Measurements from ENCODE around the gene ERN1. TPM values are rescaled to one million over a fixed set of nuclear protein-coding genes. Genes with fewer than 3 reads are reported as not detected.

Gene ERN1
- total RNA-seq, 1 experiment from 2014 or later: 6.5 TPM

- TF ChIP-seq ARID4B (CRISPR knock-in tag; IDR thresholded peaks at IDR 0.05; ENCODE audit: borderline replicate concordance) (peak; percentile 94), ZNF671 (CRISPR knock-in tag; IDR thresholded peaks at IDR 0.05) (peak; percentile 88), PRRX2 (CRISPR knock-in tag; IDR thresholded peaks at IDR 0.05) (peak; percentile 89; the same call in 1 of the 2 replicates), TP53 (CRISPR knock-in tag; IDR thresholded peaks at IDR 0.05) (peak; percentile 69; the same call in 1 of the 2 replicates), MAX (CRISPR knock-in tag; IDR thresholded peaks at IDR 0.05) (peak; percentile 73)
Measured at GRCh38 chr17:64145751-64146417, 15.9 kb upstream of the ERN1 start (continued).

GRCh38 chr17:64145375-64145750 is 15.4 kb upstream of the ERN1 start:
- CTCF ChIA-PET: interaction anchor here (0.7 to 2.6 kb wide), 13 partner anchors 12 to 274 kb away, joined by 3 to 19 read pairs (median 4); partner anchors contain the start of gene GH1
- no peak overlapping the region for H3K27ac Mint-ChIP-seq
- H3K27me3 Mint-ChIP-seq (ENCODE audit: low read depth): no peaks in the 10 kb centered on the region
- H3K4me1 Mint-ChIP-seq: peaks cover 23% of the 10 kb centered on the region
- ATAC-seq: no peak
- no peak for DNase-seq (ENCODE audit: low spot score)
- H3K4me3 Mint-ChIP-seq: no peak overlapping the region
- no peaks in the 10 kb centered on the region for H3K9me3 Mint-ChIP-seq
- TF ChIP-seq ZNF423 (CRISPR knock-in tag; IDR thresholded peaks at IDR 0.05) (no peak), PREB (CRISPR knock-in tag; IDR thresholded peaks at IDR 0.05; ENCODE audit: borderline replicate concordance) (0 out of 2 replicates have a peak, but pooled peaks have one; percentile 5)
- POLR2A ChIA-PET: interaction anchor here (0.6 to 2.4 kb wide), 10 partner anchors 12 to 155 kb away, joined by 3 to 14 read pairs (median 4); partner anchors contain the start of genes ERN1 and TEX2
- H3K36me3 Mint-ChIP-seq: peaks cover 8% of the 10 kb centered on the region

GRCh38 chr17:64139542-64139941 is 9.6 kb upstream of the ERN1 start:
- POLR2A ChIA-PET: no interaction called here
- DNase-seq (ENCODE audit: low spot score) (no peak), ATAC-seq (no peak)
- no peak overlapping the region for H3K27ac Mint-ChIP-seq
- no peaks in the 10 kb centered on the region for H3K27me3 Mint-ChIP-seq (ENCODE audit: low read depth)
- no peaks in the 10 kb centered on the region for H3K4me1 Mint-ChIP-seq
- TF ChIP-seq MXD4 (CRISPR knock-in tag; IDR thresholded peaks at IDR 0.05; ENCODE audit: borderline replicate concordance) (no peak), TCF7 (CRISPR knock-in tag; IDR thresholded peaks at IDR 0.05; ENCODE audit: low read depth) (no peak), ZNF281 (CRISPR knock-in tag; IDR thresholded peaks at IDR 0.05) (no peak), PRRX2 (CRISPR knock-in tag; IDR thresholded peaks at IDR 0.05) (no peak)
- H3K9me3 Mint-ChIP-seq: no peaks in the 10 kb centered on the region
- CTCF ChIA-PET: interaction anchor here (1.3 kb wide), 1 partner anchor 76 kb away, joined by 3 read pairs; no protein-coding TSS in a partner anchor
- no peaks in the 10 kb centered on the region for H3K36me3 Mint-ChIP-seq
- no peak overlapping the region for H3K4me3 Mint-ChIP-seq

- Mint-ChIP-seq H3K4me1 (no peaks in the 10 kb centered on the region), H3K4me3 (no peak overlapping the region), H3K36me3 (no peaks in the 10 kb centered on the region), H3K27me3 (ENCODE audit: low read depth) (no peaks in the 10 kb centered on the region), H3K27ac (no peak overlapping the region), H3K9me3 (no peaks in the 10 kb centered on the region)
- POLR2A ChIA-PET: no interaction called here
- CTCF ChIA-PET: interaction anchor here (1.3 kb wide), 1 partner anchor 75 kb away, joined by 3 read pairs; no protein-coding TSS in a partner anchor
- DNase-seq (ENCODE audit: low spot score) (no peak), ATAC-seq (no peak)
- TF ChIP-seq ZBTB43 (CRISPR knock-in tag; IDR thresholded peaks at IDR 0.05) (no peak), ZNF425 (CRISPR knock-in tag; conservative IDR thresholded peaks at IDR 0.05) (no peak), MLX (CRISPR knock-in tag; IDR thresholded peaks at IDR 0.05) (no peak)
Measured at GRCh38 chr17:64138441-64138840, 8.5 kb upstream of the ERN1 start.

All from WTC11 (cell line).